H9 (cell line): Measurements from ENCODE around the gene ACSM2B. TPM values are rescaled to one million over a fixed set of nuclear protein-coding genes. Genes with fewer than 3 reads are reported as not detected.

Experiments
- DNase-seq: peaks from one replicate; pipeline ENCODE4 v3.0.0-alpha.2; 2017
- H2AFZ ChIP-seq: one replicate; pipeline ENCODE4 v1.6.1; 2013; ENCODE audit warnings: mild to moderate bottlenecking, low read length, control low read depth, moderate library complexity
- H2AK5ac ChIP-seq: 2 replicates; pipeline ENCODE4 v1.6.1; 2013; ENCODE audit warnings: low read length, control low read depth, mixed read lengths; ENCODE audit not compliant: insufficient read length
- H2BK120ac ChIP-seq: one replicate; pipeline ENCODE4 v1.6.1; 2013; ENCODE audit warnings: low read depth, mild to moderate bottlenecking, low read length, control low read depth, inconsistent platforms; ENCODE audit not compliant: poor library complexity, severe bottlenecking
- H2BK12ac ChIP-seq: 2 replicates; pipeline ENCODE4 v1.6.1; 2013; ENCODE audit warnings: low read length, control low read depth, mixed read lengths, low read depth; ENCODE audit not compliant: insufficient read length
- H2BK15ac ChIP-seq: 2 replicates; pipeline ENCODE4 v1.6.1; 2013; ENCODE audit warnings: low read depth, low read length, control low read depth
- H2BK20ac ChIP-seq: one replicate; pipeline ENCODE4 v1.6.1; 2013; ENCODE audit warnings: low read depth, mild to moderate bottlenecking, low read length, control low read depth, inconsistent platforms; ENCODE audit not compliant: poor library complexity, severe bottlenecking
- H2BK5ac ChIP-seq: 2 replicates; pipeline ENCODE4 v1.6.1; 2013; ENCODE audit warnings: low read length, control low read depth, mixed read lengths; ENCODE audit not compliant: insufficient read length
- H3K14ac ChIP-seq: 2 replicates; pipeline ENCODE4 v1.6.1; 2013; ENCODE audit warnings: low read length, control low read depth; ENCODE audit not compliant: insufficient read depth
- H3K18ac ChIP-seq: 2 replicates; pipeline ENCODE4 v1.6.1; 2013; ENCODE audit warnings: low read depth, mild to moderate bottlenecking, mixed read lengths, low read length, control low read depth; ENCODE audit not compliant: insufficient read length
- H3K23ac ChIP-seq: 2 replicates; pipeline ENCODE4 v1.6.1; 2013; ENCODE audit warnings: low read length, control low read depth, mixed read lengths, low read depth; ENCODE audit not compliant: insufficient read length
- H3K23me2 ChIP-seq: 2 replicates; pipeline ENCODE4 v1.6.1; 2013; ENCODE audit warnings: low read depth, mild to moderate bottlenecking, mixed read lengths, low read length, control low read depth; ENCODE audit not compliant: insufficient read length, poor library complexity, severe bottlenecking
- H3K27ac ChIP-seq: 2 replicates; pipeline ENCODE4 v1.5.1; 2013; ENCODE audit warnings: low read length, control low read depth, mixed read lengths, low read depth; ENCODE audit not compliant: insufficient read length
- H3K27me3 ChIP-seq: 2 replicates; pipeline ENCODE4 v1.6.1; 2013; ENCODE audit warnings: low read length, control low read depth, inconsistent platforms; ENCODE audit not compliant: insufficient read depth
- H3K4ac ChIP-seq: 2 replicates; pipeline ENCODE4 v1.6.1; 2013; ENCODE audit warnings: low read depth, mild to moderate bottlenecking, control low read depth, inconsistent platforms, low read length, moderate library complexity
- H3K4me1 ChIP-seq: 2 replicates; pipeline ENCODE4 v1.6.1; 2013; ENCODE audit warnings: low read length, control low read depth, inconsistent platforms; ENCODE audit not compliant: insufficient read depth
- H3K4me2 ChIP-seq: 2 replicates; pipeline ENCODE4 v1.6.1; 2013; ENCODE audit warnings: low read length, control low read depth, mixed read lengths; ENCODE audit not compliant: insufficient read length, insufficient read depth
- H3K56ac ChIP-seq: 2 replicates; pipeline ENCODE4 v1.6.1; 2013; ENCODE audit warnings: low read depth, mild to moderate bottlenecking, mixed read lengths, low read length, control low read depth; ENCODE audit not compliant: insufficient read length
- H3K79me1 ChIP-seq: 2 replicates; pipeline ENCODE4 v1.6.1; 2013; ENCODE audit warnings: low read depth, mild to moderate bottlenecking, moderate library complexity, low read length, control low read depth, inconsistent platforms; ENCODE audit not compliant: insufficient read depth, poor library complexity, severe bottlenecking
- H3K79me2 ChIP-seq: 2 replicates; pipeline ENCODE4 v1.6.1; 2013; ENCODE audit warnings: low read length, control low read depth, inconsistent platforms; ENCODE audit not compliant: insufficient read depth
- H3K9ac ChIP-seq: 2 replicates; pipeline ENCODE4 v1.6.1; 2013; ENCODE audit warnings: low read length, control low read depth, mixed read lengths; ENCODE audit not compliant: insufficient read length; ENCODE audit errors: extremely low read depth
- H3K9me3 ChIP-seq: one replicate; pipeline ENCODE4 v1.6.1; 2013; ENCODE audit warnings: low read depth, low read length, inconsistent platforms; ENCODE audit not compliant: control insufficient read depth
- H3T11ph ChIP-seq: one replicate; pipeline ENCODE4 v1.6.1; 2013; ENCODE audit warnings: mild to moderate bottlenecking, low read length, control low read depth, inconsistent platforms
- H4K20me1 ChIP-seq: one replicate; pipeline ENCODE4 v1.6.1; 2013; ENCODE audit not compliant: control insufficient read depth, insufficient read length, insufficient read depth
- H4K5ac ChIP-seq: 2 replicates; pipeline ENCODE4 v1.6.1; 2013; ENCODE audit warnings: low read depth, mild to moderate bottlenecking, mixed read lengths, low read length, control low read depth; ENCODE audit not compliant: insufficient read length
- H4K8ac ChIP-seq: replicated peaks from 2 replicates; pipeline ENCODE4 v1.6.1; 2013; ENCODE audit warnings: low read length, control low read depth, mixed read lengths, low read depth; ENCODE audit not compliant: insufficient read length
- H4K91ac ChIP-seq: 2 replicates; pipeline ENCODE4 v1.6.1; 2013; ENCODE audit warnings: low read depth, mild to moderate bottlenecking, moderate library complexity, mixed read lengths, low read length, control low read depth; ENCODE audit not compliant: insufficient read length
- H3K27ac Mint-ChIP-seq, 3 experiments: 2 replicates in 2 of 3; 3 replicates in 1 of 3; pipeline ENCODE4 v1.8.0; 2020 to 2021; ENCODE audit warnings: mixed read lengths in 3 of 3, mild to moderate bottlenecking in 1 of 3, moderate library complexity in 1 of 3
- H3K27me3 Mint-ChIP-seq: 2 replicates; pipeline ENCODE4 v1.8.0; 2021; ENCODE audit warnings: low read depth, mild to moderate bottlenecking, moderate library complexity, mixed read lengths
- H3K36me3 Mint-ChIP-seq, 3 experiments: 2 replicates in 2 of 3; 3 replicates in 1 of 3; pipeline ENCODE4 v1.8.0; 2020 to 2021; ENCODE audit warnings: low read depth in 3 of 3, mixed read lengths in 3 of 3; ENCODE audit not compliant: insufficient read depth in 1 of 3
- H3K4me1 Mint-ChIP-seq, 2 experiments: 2 replicates each; pipeline ENCODE4 v1.8.0; 2020; ENCODE audit warnings: mixed read lengths in 2 of 2
- H3K4me3 Mint-ChIP-seq, 2 experiments: 2 replicates in 1 of 2; 3 replicates in 1 of 2; pipeline ENCODE4 v1.8.0; 2020 to 2021; ENCODE audit warnings: mild to moderate bottlenecking in 2 of 2, mixed read lengths in 2 of 2, moderate library complexity in 1 of 2
- H3K9me3 Mint-ChIP-seq, 2 experiments: 2 replicates in 1 of 2; 3 replicates in 1 of 2; pipeline ENCODE4 v1.8.0; 2020; ENCODE audit warnings: mild to moderate bottlenecking in 2 of 2, mixed read lengths in 2 of 2, moderate library complexity in 1 of 2
- WGBS: extraction: QIAGEN DNeasy Blood & Tissue Kit; methylation state at CpG from one replicate; pipeline ENCODE4 v1.1.7; 2013; ENCODE audit warnings: missing lambda C conversion rate, low lambda C conversion rate, mixed read lengths; ENCODE audit not compliant: insufficient read length; ENCODE audit errors: extremely low coverage; 5-methylcytosine and 5-hydroxymethylcytosine counted together
- total RNA-seq: library from RNA; stranded (reverse); gene quantifications from 2 replicates; pipeline ENCODE4 v1.2.1, GENCODE V29; 2021
- TF ChIP-seq, protein P1 (sequence below): fragments of 200-600 bp; sonication (generic); conservative IDR thresholded peaks from 3 replicates; pipeline ENCODE4 v1.8.0; 2021; ENCODE audit warnings: antibody characterized with exemption, mild to moderate bottlenecking

The ACSM2B gene
- total RNA-seq, 1 experiment from 2014 or later: not detected

DNA sequence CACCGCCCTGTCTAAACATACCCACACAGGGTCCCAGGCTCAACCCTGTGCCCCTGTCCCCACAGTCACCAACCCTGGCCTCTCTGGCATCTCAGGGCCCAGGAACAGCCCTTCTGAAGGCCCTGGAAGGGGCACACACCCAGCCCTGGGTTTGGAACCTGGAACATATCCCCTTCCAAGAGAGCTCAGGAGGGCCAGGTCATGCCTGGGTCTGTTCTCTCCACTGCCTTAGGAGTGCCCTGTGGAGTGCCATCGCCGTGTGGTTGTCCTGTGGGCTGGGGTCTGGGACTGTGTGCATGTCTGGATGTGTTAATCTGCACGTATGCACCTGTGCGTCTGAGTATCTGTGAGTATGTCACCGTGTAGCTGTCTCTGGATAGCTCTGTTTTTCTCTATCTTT, 45.2 kb upstream of the ACSM2B start:
- Histone ChIP-seq H3K14ac (no peak overlapping the region), H3K79me2 (no peaks in the 10 kb centered on the region), H2BK12ac (no peak overlapping the region), H2AFZ (no peak overlapping the region), H2BK5ac (no peak overlapping the region), H2BK20ac (no peak overlapping the region), H3K4ac (no peak overlapping the region), H4K5ac (no peak overlapping the region), H3K23me2 (no peaks in the 10 kb centered on the region), H2BK120ac (no peak overlapping the region), H3K79me1 (no peaks in the 10 kb centered on the region), H3K9me3 (no peaks in the 10 kb centered on the region), H3K56ac (no peak overlapping the region), H3K27ac (no peak overlapping the region), H4K8ac (no peak overlapping the region), H2AK5ac (no peak overlapping the region), H3K27me3 (no peaks in the 10 kb centered on the region; the same call in 1 of the 2 replicates), H3K23ac (no peak overlapping the region), H2BK15ac (no peak overlapping the region), H4K20me1 (no peaks in the 10 kb centered on the region), H3T11ph (no peak overlapping the region), H3K18ac (no peak overlapping the region), H3K4me1 (peaks cover 3% of the 10 kb centered on the region; the same call in 1 of the 2 replicates), H3K4me2 (no peak overlapping the region), H3K9ac (no peak overlapping the region), H4K91ac (no peak overlapping the region)
- Mint-ChIP-seq H3K9me3 (no peaks in the 10 kb centered on the region), H3K4me1 (peaks cover 20 to 24% of the 10 kb centered on the region in 2 experiments), H3K36me3 (no peaks in the 10 kb centered on the region), H3K27ac (no peak overlapping the region), H3K27me3 (no peaks in the 10 kb centered on the region), H3K4me3 (no peak overlapping the region)
- TF ChIP-seq, protein P1, sequence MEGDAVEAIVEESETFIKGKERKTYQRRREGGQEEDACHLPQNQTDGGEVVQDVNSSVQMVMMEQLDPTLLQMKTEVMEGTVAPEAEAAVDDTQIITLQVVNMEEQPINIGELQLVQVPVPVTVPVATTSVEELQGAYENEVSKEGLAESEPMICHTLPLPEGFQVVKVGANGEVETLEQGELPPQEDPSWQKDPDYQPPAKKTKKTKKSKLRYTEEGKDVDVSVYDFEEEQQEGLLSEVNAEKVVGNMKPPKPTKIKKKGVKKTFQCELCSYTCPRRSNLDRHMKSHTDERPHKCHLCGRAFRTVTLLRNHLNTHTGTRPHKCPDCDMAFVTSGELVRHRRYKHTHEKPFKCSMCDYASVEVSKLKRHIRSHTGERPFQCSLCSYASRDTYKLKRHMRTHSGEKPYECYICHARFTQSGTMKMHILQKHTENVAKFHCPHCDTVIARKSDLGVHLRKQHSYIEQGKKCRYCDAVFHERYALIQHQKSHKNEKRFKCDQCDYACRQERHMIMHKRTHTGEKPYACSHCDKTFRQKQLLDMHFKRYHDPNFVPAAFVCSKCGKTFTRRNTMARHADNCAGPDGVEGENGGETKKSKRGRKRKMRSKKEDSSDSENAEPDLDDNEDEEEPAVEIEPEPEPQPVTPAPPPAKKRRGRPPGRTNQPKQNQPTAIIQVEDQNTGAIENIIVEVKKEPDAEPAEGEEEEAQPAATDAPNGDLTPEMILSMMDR: no peak
- no peak for DNase-seq
- WGBS: no CpG with 5 or more reads among the region's 6 CpGs
